IMR-90 (cell line): ENCODE data around the gene ANO10. TPM values are rescaled to one million over a fixed set of nuclear protein-coding genes. Genes with fewer than 3 reads are reported as not detected.
A peak's percentile ranks its signal among the peaks of the same experiment; 100 is the strongest.

Experiments used
- ATAC-seq: fragments of 200-7000 bp; cut with Tn5 transposase; 2 replicates; pipeline ENCODE4 v1.9.1; 2020; ENCODE audit warnings: low read depth, mild to moderate bottlenecking, moderate library complexity
- BruUV-seq: library from RNA; stranded (reverse); fragments of 400-500 nt; replicated peaks from 2 replicates; lab custom pipeline; 2021; lab: Mats Ljungman, UMichigan
- CTCF ChIA-PET: fragments of 300-600 bp; formaldehyde crosslinking; extraction: SDS; loops from one replicate; lab custom pipeline; 2021; ENCODE audit warnings: antibody characterized with exemption; lab: Yijun Ruan, JAX
- POLR2A ChIA-PET: fragments of 300-600 bp; sonication (Branson Sonifier 250); formaldehyde crosslinking; loops from one replicate; lab custom pipeline; 2022; ENCODE audit warnings: antibody characterized with exemption; ENCODE audit not compliant: unreplicated experiment; lab: Charles Lee
- DNase-seq: peaks from one replicate; pipeline ENCODE4 v3.0.0; 2013
- H2AFZ ChIP-seq: replicated peaks from 2 replicates; pipeline ENCODE3; 2013; ENCODE audit warnings: low read length, mild to moderate bottlenecking; ENCODE audit not compliant: poor library complexity
- H2AK5ac ChIP-seq: 2 replicates; pipeline ENCODE4 v1.6.1; 2013; ENCODE audit warnings: low read depth, low read length, inconsistent platforms
- H2AK9ac ChIP-seq: replicated peaks from 2 replicates; pipeline ENCODE3; 2013; ENCODE audit warnings: mild to moderate bottlenecking, low read depth, low read length, moderate library complexity; ENCODE audit not compliant: poor library complexity
- H2BK120ac ChIP-seq: 2 replicates; pipeline ENCODE4 v1.6.1; 2013; ENCODE audit warnings: low read depth, low read length, inconsistent platforms
- H2BK15ac ChIP-seq: 3 replicates; pipeline ENCODE4 v1.6.1; 2013; ENCODE audit warnings: low read depth, low read length, inconsistent platforms
- H2BK20ac ChIP-seq: 2 replicates; pipeline ENCODE4 v1.6.1; 2013; ENCODE audit warnings: low read depth, mild to moderate bottlenecking, inconsistent platforms, low read length, moderate library complexity
- H2BK5ac ChIP-seq: 2 replicates; pipeline ENCODE4 v1.6.1; 2013; ENCODE audit warnings: mild to moderate bottlenecking, low read depth, low read length, inconsistent platforms; ENCODE audit not compliant: poor library complexity, severe bottlenecking
- H3K14ac ChIP-seq: replicated peaks from 2 replicates; pipeline ENCODE4 v1.6.1; 2013; ENCODE audit warnings: low read depth, low read length, inconsistent platforms
- H3K18ac ChIP-seq: 2 replicates; pipeline ENCODE4 v1.6.1; 2013; ENCODE audit warnings: low read depth, low read length, control low read depth
- H3K23ac ChIP-seq: 2 replicates; pipeline ENCODE4 v1.6.1; 2013; ENCODE audit warnings: low read depth, low read length, inconsistent platforms
- H3K27ac ChIP-seq: 2 replicates; pipeline ENCODE4 v1.5.1; 2013; ENCODE audit warnings: mild to moderate bottlenecking, control low read depth, low read length; ENCODE audit not compliant: insufficient read depth
- H3K27me3 ChIP-seq: 2 replicates; pipeline ENCODE4 v1.6.1; 2013; ENCODE audit warnings: low read length; ENCODE audit not compliant: control insufficient read depth, insufficient read depth
- H3K36me3 ChIP-seq: 2 replicates; pipeline ENCODE4 v1.6.1; 2013; ENCODE audit warnings: low read length, mixed read lengths; ENCODE audit not compliant: control insufficient read depth, insufficient read depth
- H3K4ac ChIP-seq: 2 replicates; pipeline ENCODE4 v1.6.1; 2013; ENCODE audit warnings: low read depth, low read length, inconsistent platforms
- H3K4me1 ChIP-seq: 2 replicates; pipeline ENCODE4 v1.6.1; 2013; ENCODE audit warnings: low read length, mixed read lengths; ENCODE audit not compliant: control insufficient read depth, insufficient read depth
- H3K4me2 ChIP-seq: 2 replicates; pipeline ENCODE4 v1.6.1; 2013; ENCODE audit warnings: low read depth, mild to moderate bottlenecking, control low read depth, low read length, moderate library complexity
- H3K4me3 ChIP-seq: 2 replicates; pipeline ENCODE4 v1.5.1; 2013; ENCODE audit warnings: low read depth, mild to moderate bottlenecking, control low read depth, low read length, moderate library complexity; ENCODE audit not compliant: insufficient read depth
- H3K56ac ChIP-seq: 2 replicates; pipeline ENCODE4 v1.6.1; 2013; ENCODE audit warnings: low read length, inconsistent platforms; ENCODE audit not compliant: insufficient read depth; ENCODE audit errors: extremely low read depth
- H3K79me1 ChIP-seq, 2 experiments: 2 replicates each; pipeline ENCODE4 v1.6.1; 2013; ENCODE audit warnings: low read length in 2 of 2, inconsistent platforms in 1 of 2, low read depth in 1 of 2
- H3K9ac ChIP-seq: 2 replicates; pipeline ENCODE4 v1.6.1; 2013; ENCODE audit warnings: low read depth, low read length, control low read depth
- H3K9me1 ChIP-seq: 2 replicates; pipeline ENCODE4 v1.6.1; 2013; ENCODE audit warnings: low read length, inconsistent platforms; ENCODE audit not compliant: insufficient read depth
- H3K9me3 ChIP-seq: 2 replicates; pipeline ENCODE4 v1.6.1; 2013; ENCODE audit warnings: low read length; ENCODE audit not compliant: control insufficient read depth, insufficient read depth
- H4K20me1 ChIP-seq: 2 replicates; pipeline ENCODE4 v1.6.1; 2013; ENCODE audit warnings: low read length, inconsistent platforms; ENCODE audit not compliant: insufficient read depth
- H4K5ac ChIP-seq: 2 replicates; pipeline ENCODE4 v1.6.1; 2013; ENCODE audit warnings: mild to moderate bottlenecking, low read depth, low read length, control low read depth
- H4K8ac ChIP-seq, 2 experiments: 2 replicates each; pipeline ENCODE4 v1.6.1; 2013; ENCODE audit warnings: low read depth in 2 of 2, low read length in 2 of 2, control low read depth in 1 of 2, inconsistent platforms in 1 of 2
- H4K91ac ChIP-seq: 2 replicates; pipeline ENCODE4 v1.6.1; 2013; ENCODE audit warnings: low read depth, low read length, inconsistent platforms; ENCODE audit not compliant: insufficient read depth
- BHLHE40 ChIP-seq: fragments of 150-350 bp; IDR thresholded peaks from 2 replicates; pipeline ENCODE4 v1.6.1; 2016; ENCODE audit warnings: mild to moderate bottlenecking, low read depth, low read length
- CHD1 ChIP-seq: IDR thresholded peaks from 2 replicates; pipeline ENCODE4 v1.6.1; 2012; ENCODE audit warnings: low read depth, low read length, improper control_type of control experiment
- FOS ChIP-seq: fragments of 150-350 bp; IDR thresholded peaks from 2 replicates; pipeline ENCODE4 v1.6.1; 2016; ENCODE audit warnings: low read depth, low read length
- MAFK ChIP-seq: IDR thresholded peaks from 2 replicates; pipeline ENCODE4 v1.6.1; 2012; ENCODE audit warnings: low read depth, low read length, improper control_type of control experiment
- MAZ ChIP-seq: IDR thresholded peaks from 2 replicates; pipeline ENCODE4 v1.6.1; 2012; ENCODE audit warnings: low read depth, mild to moderate bottlenecking, low read length, improper control_type of control experiment, moderate library complexity, borderline replicate concordance
- MXI1 ChIP-seq: IDR thresholded peaks from 2 replicates; pipeline ENCODE4 v1.6.1; 2012; ENCODE audit warnings: low read depth, mild to moderate bottlenecking, low read length, moderate library complexity, borderline replicate concordance
- NFE2L2 ChIP-seq: fragments of 150-350 bp; IDR thresholded peaks from 2 replicates; pipeline ENCODE4 v1.6.1; 2016; ENCODE audit warnings: low read depth, mild to moderate bottlenecking, low read length
- POLR2A ChIP-seq: IDR thresholded peaks from 2 replicates; pipeline ENCODE4 v1.6.1; 2012; ENCODE audit warnings: mild to moderate bottlenecking, low read depth, low read length
- RCOR1 ChIP-seq: IDR thresholded peaks from 2 replicates; pipeline ENCODE4 v1.6.1; 2012; ENCODE audit warnings: mild to moderate bottlenecking, low read length, improper control_type of control experiment; ENCODE audit not compliant: insufficient replicate concordance
- WGBS, 2 experiments: methylation state at CpG; one replicate each; pipeline versions ENCODE4 v1.1.5 to v1.1.7; 2013; ENCODE audit warnings: missing lambda C conversion rate in 2 of 2; ENCODE audit not compliant: insufficient read length in 1 of 2; ENCODE audit errors: extremely low coverage in 2 of 2; 5-methylcytosine and 5-hydroxymethylcytosine counted together
- dilution Hi-C: fragments of 300-500 bp; cut with HindIII; formaldehyde crosslinking; loops from one replicate; pipeline ENCODE4 v1.14.3; 2018; ENCODE audit warnings: low sequenced_read_pairs; ENCODE audit not compliant: unreplicated experiment
- in situ Hi-C: fragments of 300-500 bp; cut with MboI; formaldehyde crosslinking; loops from 3 replicates; pipeline ENCODE4 v1.14.3; 2019; ENCODE audit warnings: low sequenced_read_pairs, inconsistent platforms, mixed read lengths
- intact Hi-C: fragments of 100-400 bp; cut with micrococcal nuclease; formaldehyde crosslinking; loops from 2 replicates; pipeline ENCODE4 v1.10.0; 2022
- polyA plus RNA-seq, 3 experiments: library from polyadenylated mRNA; depleted of rRNA; stranded (reverse); fragments of >200 nt; gene quantifications; 2 replicates each; pipeline ENCODE4 v1.2.3, GENCODE V29; 2012; ENCODE audit warnings: low replicate concordance in 1 of 3
- total RNA-seq: library from RNA; depleted of rRNA; stranded (reverse); fragments of >200 nt; gene quantifications from 2 replicates; pipeline ENCODE4 v1.2.3, GENCODE V29; 2012
- TF ChIP-seq, protein P1 (sequence below): fragments of 150-350 bp; IDR thresholded peaks from 2 replicates; pipeline ENCODE4 v1.6.1; 2017; ENCODE audit warnings: mild to moderate bottlenecking, antibody characterized with exemption, low read length, low read depth
- TF ChIP-seq, protein P2 (sequence below): fragments of 150-350 bp; IDR thresholded peaks from 2 replicates; pipeline ENCODE4 v1.6.1; 2016; ENCODE audit warnings: low read depth, mild to moderate bottlenecking, low read length, moderate library complexity, borderline replicate concordance

The ANO10 gene
- total and polyA plus RNA-seq, 2 of the 4 experiments (the other 2 are of a cell fraction), result 28.5 to 41.6 TPM

GRCh38 chr3:43410592-43410991, 211.2 kb downstream of the ANO10 start:
- no peaks in the 10 kb centered on the region for H3K36me3 ChIP-seq

More at GRCh38 chr3:43410592-43410991, 211.2 kb downstream of the ANO10 start:
- H2AK5ac ChIP-seq, result no peak overlapping the region
- H4K91ac ChIP-seq, result no peak overlapping the region
- POLR2A ChIA-PET, result no interaction called here
- H3K79me1 ChIP-seq, result no peaks in the 10 kb centered on the region
- TF ChIP-seq, protein P1, sequence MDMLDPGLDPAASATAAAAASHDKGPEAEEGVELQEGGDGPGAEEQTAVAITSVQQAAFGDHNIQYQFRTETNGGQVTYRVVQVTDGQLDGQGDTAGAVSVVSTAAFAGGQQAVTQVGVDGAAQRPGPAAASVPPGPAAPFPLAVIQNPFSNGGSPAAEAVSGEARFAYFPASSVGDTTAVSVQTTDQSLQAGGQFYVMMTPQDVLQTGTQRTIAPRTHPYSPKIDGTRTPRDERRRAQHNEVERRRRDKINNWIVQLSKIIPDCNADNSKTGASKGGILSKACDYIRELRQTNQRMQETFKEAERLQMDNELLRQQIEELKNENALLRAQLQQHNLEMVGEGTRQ, result no peak
- no peak for TF ChIP-seq MXI1
- TF ChIP-seq FOS, result no peak
- TF ChIP-seq MAZ, result no peak
- TF ChIP-seq RCOR1, result no peak
- TF ChIP-seq, protein P2, sequence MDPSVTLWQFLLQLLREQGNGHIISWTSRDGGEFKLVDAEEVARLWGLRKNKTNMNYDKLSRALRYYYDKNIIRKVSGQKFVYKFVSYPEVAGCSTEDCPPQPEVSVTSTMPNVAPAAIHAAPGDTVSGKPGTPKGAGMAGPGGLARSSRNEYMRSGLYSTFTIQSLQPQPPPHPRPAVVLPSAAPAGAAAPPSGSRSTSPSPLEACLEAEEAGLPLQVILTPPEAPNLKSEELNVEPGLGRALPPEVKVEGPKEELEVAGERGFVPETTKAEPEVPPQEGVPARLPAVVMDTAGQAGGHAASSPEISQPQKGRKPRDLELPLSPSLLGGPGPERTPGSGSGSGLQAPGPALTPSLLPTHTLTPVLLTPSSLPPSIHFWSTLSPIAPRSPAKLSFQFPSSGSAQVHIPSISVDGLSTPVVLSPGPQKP, result no peak
- no peak for TF ChIP-seq CHD1
- no peak for TF ChIP-seq POLR2A
- no peak for TF ChIP-seq BHLHE40
- TF ChIP-seq MAFK, result no peak
- TF ChIP-seq NFE2L2, result no peak
- CTCF ChIA-PET, result no interaction called here
- H3K18ac ChIP-seq, result no peak overlapping the region
- H3K9me3 ChIP-seq, result no peaks in the 10 kb centered on the region
- ATAC-seq, result peak; percentile 68
- H3K27me3 ChIP-seq, result no peaks in the 10 kb centered on the region
- no peak overlapping the region for H2BK5ac ChIP-seq
- in situ Hi-C loops (no loop called here), intact Hi-C loops (no loop called here), dilution Hi-C loops (no loop called here)
- no peak overlapping the region for H2BK120ac ChIP-seq
- no peak overlapping the region for H2AK9ac ChIP-seq
- H4K5ac ChIP-seq, result no peak overlapping the region
- no TSS peak for BruUV-seq
- no peak overlapping the region for H3K9ac ChIP-seq
- H4K20me1 ChIP-seq, result no peaks in the 10 kb centered on the region
- no CpG with 5 or more reads among the region's 3 CpGs for WGBS, 2 experiments
- DNase-seq, result peak; percentile 62
- no peak overlapping the region for H3K14ac ChIP-seq
- H3K23ac ChIP-seq, result no peak overlapping the region
- no peak overlapping the region for H2BK15ac ChIP-seq
- H3K56ac ChIP-seq, result no peak overlapping the region
- H3K4me2 ChIP-seq, result no peak overlapping the region
- H4K8ac ChIP-seq, result no peak overlapping the region
- no peak overlapping the region for H3K27ac ChIP-seq
- no peak overlapping the region for H3K4ac ChIP-seq
- H2AFZ ChIP-seq, result no peak overlapping the region
- H3K4me3 ChIP-seq, result no peak overlapping the region
- peaks cover 8% of the 10 kb centered on the region; the same call in 1 of the 2 replicates for H3K9me1 ChIP-seq
- H2BK20ac ChIP-seq, result no peak overlapping the region
- H3K4me1 ChIP-seq, result peaks cover 4% of the 10 kb centered on the region
